ENCODE data around the gene GULP1.

DNA sequence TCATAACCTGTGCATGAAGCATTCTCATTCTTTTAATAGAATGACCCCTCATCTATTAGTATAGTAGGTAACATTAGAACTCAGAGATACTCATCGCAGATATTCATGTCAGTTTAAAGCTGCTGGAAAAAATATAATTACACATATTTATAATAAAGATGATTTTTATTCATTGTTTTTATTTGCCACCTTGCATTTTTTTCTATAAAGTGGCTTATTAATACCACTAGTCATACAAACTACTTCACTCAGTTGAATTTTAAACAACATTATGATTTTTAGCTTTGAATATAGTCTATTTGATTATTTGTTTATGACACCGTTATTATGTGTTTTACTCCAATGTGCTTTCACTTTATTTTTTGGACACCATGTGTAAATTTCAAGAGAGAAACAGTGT lies 23.9 kb upstream of the GULP1 start:
- TF ChIP-seq, protein P1, sequence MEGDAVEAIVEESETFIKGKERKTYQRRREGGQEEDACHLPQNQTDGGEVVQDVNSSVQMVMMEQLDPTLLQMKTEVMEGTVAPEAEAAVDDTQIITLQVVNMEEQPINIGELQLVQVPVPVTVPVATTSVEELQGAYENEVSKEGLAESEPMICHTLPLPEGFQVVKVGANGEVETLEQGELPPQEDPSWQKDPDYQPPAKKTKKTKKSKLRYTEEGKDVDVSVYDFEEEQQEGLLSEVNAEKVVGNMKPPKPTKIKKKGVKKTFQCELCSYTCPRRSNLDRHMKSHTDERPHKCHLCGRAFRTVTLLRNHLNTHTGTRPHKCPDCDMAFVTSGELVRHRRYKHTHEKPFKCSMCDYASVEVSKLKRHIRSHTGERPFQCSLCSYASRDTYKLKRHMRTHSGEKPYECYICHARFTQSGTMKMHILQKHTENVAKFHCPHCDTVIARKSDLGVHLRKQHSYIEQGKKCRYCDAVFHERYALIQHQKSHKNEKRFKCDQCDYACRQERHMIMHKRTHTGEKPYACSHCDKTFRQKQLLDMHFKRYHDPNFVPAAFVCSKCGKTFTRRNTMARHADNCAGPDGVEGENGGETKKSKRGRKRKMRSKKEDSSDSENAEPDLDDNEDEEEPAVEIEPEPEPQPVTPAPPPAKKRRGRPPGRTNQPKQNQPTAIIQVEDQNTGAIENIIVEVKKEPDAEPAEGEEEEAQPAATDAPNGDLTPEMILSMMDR (IDR thresholded peaks at IDR 0.05) = no peak
- TF ChIP-seq POLR2A (IDR thresholded peaks at IDR 0.05) = no peak
